ENCODE data around the gene ELMO1. TPM values are rescaled to one million over a fixed set of nuclear protein-coding genes. Genes with fewer than 3 reads are reported as not detected.

ELMO1 gene
- total and polyA plus RNA-seq, 2 of the 13 experiments (the other 11 are each of a cell fraction or from before 2014, with no cell fraction given), result 0.11 to 0.17 TPM

DNA sequence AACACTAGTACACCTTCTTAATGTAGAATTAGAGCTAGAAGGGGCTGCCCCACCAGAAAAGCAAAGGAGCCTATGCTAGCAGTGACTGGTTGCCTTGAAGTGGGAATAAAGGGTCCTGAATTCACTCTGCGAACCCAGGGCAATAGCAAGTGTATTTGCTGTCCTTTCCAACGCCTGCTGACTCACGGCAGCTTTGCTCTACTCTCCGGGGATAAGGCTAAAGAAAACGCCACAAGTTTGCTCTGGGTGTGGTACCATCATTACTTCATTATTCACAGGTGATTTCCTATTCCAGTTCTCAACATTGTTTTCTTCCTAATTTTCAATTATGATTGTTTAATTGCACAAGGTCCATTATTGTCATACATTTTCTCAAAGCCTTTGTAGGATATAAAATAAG, 503.8 kb downstream of the ELMO1 start:
- FAIRE-seq (no peak), ATAC-seq (no peak), DNase-seq (ENCODE audit: low spot score) (no peak)
- WGBS (ENCODE audit: low lambda C conversion rate), result 46% methylated on average over 5 of the region's 5 CpGs
- 0 out of 5 replicates have a peak, but pooled peaks cover 0 to 4% of the 10 kb centered on the region in 2 experiments for H3K27me3 ChIP-seq (ENCODE audit: control insufficient read depth in 1 of 2, insufficient read depth in 2 of 2, low read length in 2 of 2)
- no TSS peak for BruUV-seq (replicated peaks)
- no peak overlapping the region for H3K9ac ChIP-seq (ENCODE audit: insufficient read depth, low read depth, low read length)
- intact Hi-C loops (cut with micrococcal nuclease; ENCODE audit: unreplicated experiment), result no loop called here
- H3K4me1 ChIP-seq (ENCODE audit: insufficient read depth, low read length), result peaks cover 83% of the 10 kb centered on the region
- POLR2A ChIA-PET, result no interaction called here
- no peak overlapping the region for H2AFZ ChIP-seq (ENCODE audit: low read length)
- CTCF ChIA-PET (ENCODE audit: low intra/inter-chr PET ratio, low total read pairs), result no interaction called here
- in situ Hi-C loops (cut with HindIII; ENCODE audit: extremely low pct_ligation_motif_present, low pct_unique_long_range_greater_than_20kb), result no loop called here
- no peaks in the 10 kb centered on the region for H3K79me2 ChIP-seq (ENCODE audit: insufficient read depth, low read length)
- no peaks in the 10 kb centered on the region for H3K36me3 ChIP-seq (replicated peaks in 1 of 2; ENCODE audit: control insufficient read depth in 1 of 2, insufficient read depth in 2 of 2, low read length in 2 of 2)
- H3K4me2 ChIP-seq (ENCODE audit: low read depth, low read length), result no peak overlapping the region
- H4K20me1 ChIP-seq (ENCODE audit: insufficient read depth, low read length), result no peaks in the 10 kb centered on the region
- peaks cover 3% of the 10 kb centered on the region; the same call in 1 of the 2 replicates for H3K9me3 ChIP-seq (ENCODE audit: low read length)
- H3K4me3 ChIP-seq (replicated peaks in 1 of 3; ENCODE audit: insufficient read depth in 1 of 3, low read depth in 2 of 3, low read length in 3 of 3), result no peak overlapping the region
- no peak overlapping the region for H3K27ac ChIP-seq (ENCODE audit: extremely low read length, insufficient read depth, low read length)
- TF ChIP-seq ZNF562 (CRISPR knock-in tag; IDR thresholded peaks at IDR 0.05; ENCODE audit: borderline replicate concordance) (no peak), ZNF660 (CRISPR knock-in tag; IDR thresholded peaks at IDR 0.05; ENCODE audit: borderline replicate concordance, low read depth) (no peak), YEATS4 (CRISPR knock-in tag; IDR thresholded peaks at IDR 0.05; ENCODE audit: borderline replicate concordance) (no peak), HDAC6 (IDR thresholded peaks at IDR 0.05; ENCODE audit: low read depth, low read length) (no peak), FOXA1 (IDR thresholded peaks at IDR 0.05) (no peak), FOXA1 (CRISPR knock-in tag; IDR thresholded peaks at IDR 0.05) (no peak), JUND (CRISPR knock-in tag; IDR thresholded peaks at IDR 0.05) (no peak), ZNF850 (CRISPR knock-in tag; conservative IDR thresholded peaks at IDR 0.05) (no peak), GABPA (IDR thresholded peaks at IDR 0.05; ENCODE audit: low read depth, low read length) (no peak), GABPA (CRISPR knock-in tag; IDR thresholded peaks at IDR 0.05; ENCODE audit: low read depth) (no peak), EEA1 (CRISPR knock-in tag; IDR thresholded peaks at IDR 0.05; ENCODE audit: borderline replicate concordance) (no peak), GZF1 (CRISPR knock-in tag; IDR thresholded peaks at IDR 0.05) (no peak), THAP11 (CRISPR knock-in tag; IDR thresholded peaks at IDR 0.05) (no peak), MAFG (CRISPR knock-in tag; IDR thresholded peaks at IDR 0.05) (no peak), ZNF225 (CRISPR knock-in tag; IDR thresholded peaks at IDR 0.05) (no peak)
- TF ChIP-seq, protein P1, sequence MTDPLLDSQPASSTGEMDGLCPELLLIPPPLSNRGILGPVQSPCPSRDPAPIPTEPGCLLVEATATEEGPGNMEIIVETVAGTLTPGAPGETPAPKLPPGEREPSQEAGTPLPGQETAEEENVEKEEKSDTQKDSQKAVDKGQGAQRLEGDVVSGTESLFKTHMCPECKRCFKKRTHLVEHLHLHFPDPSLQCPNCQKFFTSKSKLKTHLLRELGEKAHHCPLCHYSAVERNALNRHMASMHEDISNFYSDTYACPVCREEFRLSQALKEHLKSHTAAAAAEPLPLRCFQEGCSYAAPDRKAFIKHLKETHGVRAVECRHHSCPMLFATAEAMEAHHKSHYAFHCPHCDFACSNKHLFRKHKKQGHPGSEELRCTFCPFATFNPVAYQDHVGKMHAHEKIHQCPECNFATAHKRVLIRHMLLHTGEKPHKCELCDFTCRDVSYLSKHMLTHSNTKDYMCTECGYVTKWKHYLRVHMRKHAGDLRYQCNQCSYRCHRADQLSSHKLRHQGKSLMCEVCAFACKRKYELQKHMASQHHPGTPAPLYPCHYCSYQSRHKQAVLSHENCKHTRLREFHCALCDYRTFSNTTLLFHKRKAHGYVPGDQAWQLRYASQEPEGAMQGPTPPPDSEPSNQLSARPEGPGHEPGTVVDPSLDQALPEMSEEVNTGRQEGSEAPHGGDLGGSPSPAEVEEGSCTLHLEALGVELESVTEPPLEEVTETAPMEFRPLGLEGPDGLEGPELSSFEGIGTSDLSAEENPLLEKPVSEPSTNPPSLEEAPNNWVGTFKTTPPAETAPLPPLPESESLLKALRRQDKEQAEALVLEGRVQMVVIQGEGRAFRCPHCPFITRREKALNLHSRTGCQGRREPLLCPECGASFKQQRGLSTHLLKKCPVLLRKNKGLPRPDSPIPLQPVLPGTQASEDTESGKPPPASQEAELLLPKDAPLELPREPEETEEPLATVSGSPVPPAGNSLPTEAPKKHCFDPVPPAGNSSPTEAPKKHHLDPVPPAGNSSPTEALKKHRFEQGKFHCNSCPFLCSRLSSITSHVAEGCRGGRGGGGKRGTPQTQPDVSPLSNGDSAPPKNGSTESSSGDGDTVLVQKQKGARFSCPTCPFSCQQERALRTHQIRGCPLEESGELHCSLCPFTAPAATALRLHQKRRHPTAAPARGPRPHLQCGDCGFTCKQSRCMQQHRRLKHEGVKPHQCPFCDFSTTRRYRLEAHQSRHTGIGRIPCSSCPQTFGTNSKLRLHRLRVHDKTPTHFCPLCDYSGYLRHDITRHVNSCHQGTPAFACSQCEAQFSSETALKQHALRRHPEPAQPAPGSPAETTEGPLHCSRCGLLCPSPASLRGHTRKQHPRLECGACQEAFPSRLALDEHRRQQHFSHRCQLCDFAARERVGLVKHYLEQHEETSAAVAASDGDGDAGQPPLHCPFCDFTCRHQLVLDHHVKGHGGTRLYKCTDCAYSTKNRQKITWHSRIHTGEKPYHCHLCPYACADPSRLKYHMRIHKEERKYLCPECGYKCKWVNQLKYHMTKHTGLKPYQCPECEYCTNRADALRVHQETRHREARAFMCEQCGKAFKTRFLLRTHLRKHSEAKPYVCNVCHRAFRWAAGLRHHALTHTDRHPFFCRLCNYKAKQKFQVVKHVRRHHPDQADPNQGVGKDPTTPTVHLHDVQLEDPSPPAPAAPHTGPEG (CRISPR knock-in tag; IDR thresholded peaks at IDR 0.05), result no peak

Data from HepG2 (cell line).